SJCRH30 (cell line): Measurements from ENCODE around the gene DOK6. TPM values are rescaled to one million over a fixed set of nuclear protein-coding genes. Genes with fewer than 3 reads are reported as not detected.

ENCODE experiments used
- DNase-seq, 2 experiments: peaks; one replicate each; pipeline ENCODE4 v3.0.0-alpha.2; 2015 to 2020
- H3K27ac ChIP-seq: fragments of 250-450 bp; sonication (Bioruptor Pico); 2 replicates; pipeline ENCODE4 v1.5.1; 2020; ENCODE audit warnings: mild to moderate bottlenecking, moderate library complexity
- H3K27me3 ChIP-seq: fragments of 250-450 bp; sonication (Bioruptor Pico); 2 replicates; pipeline ENCODE4 v1.5.1; 2020; ENCODE audit warnings: mild to moderate bottlenecking, moderate library complexity
- H3K36me3 ChIP-seq: fragments of 250-450 bp; sonication (Bioruptor Pico); 2 replicates; pipeline ENCODE4 v1.5.1; 2020; ENCODE audit warnings: mild to moderate bottlenecking, moderate library complexity
- H3K4me1 ChIP-seq: fragments of 250-450 bp; sonication (Bioruptor Pico); 2 replicates; pipeline ENCODE4 v1.5.1; 2020; ENCODE audit warnings: mild to moderate bottlenecking, moderate library complexity
- H3K4me3 ChIP-seq: fragments of 250-450 bp; sonication (Bioruptor Pico); 2 replicates; pipeline ENCODE4 v1.5.1; 2020; ENCODE audit warnings: mild to moderate bottlenecking, moderate library complexity
- H3K9me3 ChIP-seq: fragments of 250-450 bp; sonication (Bioruptor Pico); replicated peaks from 2 replicates; pipeline ENCODE4 v1.5.1; 2020; ENCODE audit warnings: mild to moderate bottlenecking, moderate library complexity
- total RNA-seq: library from RNA; depleted of rRNA; stranded (reverse); fragments of >200 nt; shearing (Covaris generic); gene quantifications from 2 replicates; pipeline ENCODE4 v1.2.3, GENCODE V29; 2014

DOK6 gene
- total RNA-seq, 1 experiment from 2014 or later: 0.47 TPM

DNA sequence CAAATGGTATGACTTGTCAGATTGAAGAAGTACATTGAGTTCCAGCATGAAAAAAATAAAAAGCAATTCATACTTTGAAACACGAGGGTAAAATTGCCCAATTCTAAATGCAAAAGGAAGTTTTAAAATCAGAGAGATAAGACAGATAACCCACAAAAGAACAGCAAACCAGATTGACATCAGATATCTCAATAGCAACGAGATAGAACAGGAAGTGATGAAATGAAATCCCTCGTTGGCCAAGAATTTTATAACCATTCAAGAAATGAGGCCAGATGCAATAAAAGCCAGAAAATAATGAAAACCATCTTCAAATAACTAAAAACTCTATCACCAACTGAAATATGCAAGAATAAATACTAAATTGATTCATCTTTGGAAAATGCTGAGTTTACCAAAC is 374.1 kb downstream of the DOK6 start:
- H3K4me3 ChIP-seq: no peak overlapping the region
- no peak for DNase-seq
- no peaks in the 10 kb centered on the region for H3K4me1 ChIP-seq
- H3K27me3 ChIP-seq: no peaks in the 10 kb centered on the region
- no peaks in the 10 kb centered on the region for H3K9me3 ChIP-seq
- no peak overlapping the region for H3K27ac ChIP-seq
- no peaks in the 10 kb centered on the region for H3K36me3 ChIP-seq

DNA sequence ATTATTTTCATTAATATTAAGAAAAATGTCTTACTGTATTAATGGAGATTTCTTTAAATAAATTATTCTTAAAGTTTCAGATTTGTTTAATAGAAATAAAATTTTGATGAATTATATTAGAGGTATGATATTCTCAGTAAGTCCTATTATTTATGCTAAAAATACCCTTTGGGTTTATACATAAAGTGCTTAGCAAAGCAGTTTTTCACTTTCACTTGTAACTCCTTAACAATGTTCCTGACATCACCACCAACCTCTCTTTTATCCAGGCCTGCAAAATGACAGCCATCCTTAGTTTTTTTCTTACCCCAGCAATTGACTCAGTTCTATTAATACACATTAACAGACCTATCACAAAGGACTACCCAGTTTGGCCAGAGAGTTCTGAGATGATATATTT is 376.6 kb downstream of the DOK6 start:
- H3K27me3 ChIP-seq: no peaks in the 10 kb centered on the region
- no peaks in the 10 kb centered on the region for H3K9me3 ChIP-seq
- no peak for DNase-seq

GRCh38 chr18:69778680-69779079 is 378.0 kb downstream of the DOK6 start:
- H3K27ac ChIP-seq: no peak overlapping the region
- H3K4me3 ChIP-seq: no peak overlapping the region
- H3K9me3 ChIP-seq: no peaks in the 10 kb centered on the region
- H3K36me3 ChIP-seq: no peaks in the 10 kb centered on the region
- H3K27me3 ChIP-seq: no peaks in the 10 kb centered on the region
- DNase-seq: no peak
- no peaks in the 10 kb centered on the region for H3K4me1 ChIP-seq

More for the DNA sequence above, 376.6 kb downstream of the DOK6 start:
- H3K4me3 ChIP-seq: no peak overlapping the region
- H3K27ac ChIP-seq: no peak overlapping the region
- no peaks in the 10 kb centered on the region for H3K36me3 ChIP-seq
- no peaks in the 10 kb centered on the region for H3K4me1 ChIP-seq

- Histone ChIP-seq H3K27ac (no peak overlapping the region), H3K4me3 (no peak overlapping the region), H3K9me3 (no peaks in the 10 kb centered on the region), H3K36me3 (no peaks in the 10 kb centered on the region), H3K4me1 (no peaks in the 10 kb centered on the region), H3K27me3 (no peaks in the 10 kb centered on the region)
- DNase-seq: no peak
Measured at GRCh38 chr18:69780851-69781250, 380.2 kb downstream of the DOK6 start.

DNA sequence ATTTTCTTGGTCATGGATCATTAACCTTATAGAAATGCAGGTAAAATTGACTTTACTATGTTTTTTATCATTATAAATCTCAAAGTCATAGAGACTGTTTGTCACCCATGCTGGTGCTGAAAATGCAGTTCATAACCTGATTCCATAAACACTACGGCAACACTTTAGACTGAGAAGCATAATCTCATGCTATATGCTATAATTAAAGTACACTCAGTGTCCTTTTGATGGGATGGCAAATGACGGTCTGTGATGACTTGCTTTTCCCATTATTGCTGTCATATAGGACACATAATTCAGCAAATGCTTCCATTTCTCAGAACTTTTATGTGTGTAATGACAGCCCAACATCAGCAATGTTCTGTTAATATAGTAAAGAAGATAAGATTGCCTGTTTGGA is 384.1 kb downstream of the DOK6 start:
- Histone ChIP-seq H3K27ac (no peak overlapping the region), H3K36me3 (no peaks in the 10 kb centered on the region), H3K4me3 (no peak overlapping the region), H3K9me3 (no peaks in the 10 kb centered on the region), H3K4me1 (no peaks in the 10 kb centered on the region), H3K27me3 (no peaks in the 10 kb centered on the region)
- DNase-seq: no peak

DNA sequence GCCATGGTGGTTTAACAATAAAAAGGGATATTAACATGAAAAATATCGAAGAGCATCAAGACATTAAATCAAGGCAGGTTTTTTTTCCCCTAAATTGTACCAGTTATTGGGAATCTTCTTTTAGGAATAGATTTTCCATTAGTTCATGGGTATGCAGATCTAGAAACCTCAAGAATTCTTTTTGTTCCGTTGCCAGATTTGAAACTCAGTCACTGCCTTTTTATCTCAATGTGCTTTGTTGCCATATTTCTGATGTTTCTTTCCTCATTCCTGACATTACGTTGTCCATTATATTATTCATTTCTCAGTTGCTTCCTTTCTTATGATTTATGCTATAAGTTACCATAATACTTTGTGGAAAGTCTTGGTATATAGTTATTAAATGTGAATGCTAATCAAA is 384.8 kb downstream of the DOK6 start:
- H3K4me1 ChIP-seq: no peaks in the 10 kb centered on the region
- H3K9me3 ChIP-seq: no peaks in the 10 kb centered on the region
- no peaks in the 10 kb centered on the region for H3K36me3 ChIP-seq
- DNase-seq: no peak
- H3K27me3 ChIP-seq: no peaks in the 10 kb centered on the region
- H3K4me3 ChIP-seq: no peak overlapping the region
- H3K27ac ChIP-seq: no peak overlapping the region

- no peak for DNase-seq
- Histone ChIP-seq H3K9me3 (no peaks in the 10 kb centered on the region), H3K36me3 (no peaks in the 10 kb centered on the region), H3K27me3 (no peaks in the 10 kb centered on the region), H3K27ac (no peak overlapping the region), H3K4me1 (no peaks in the 10 kb centered on the region), H3K4me3 (no peak overlapping the region)
Measured at GRCh38 chr18:69786427-69786826, 385.7 kb downstream of the DOK6 start.

GRCh38 chr18:69787825-69788547 is 387.3 kb downstream of the DOK6 start:
- DNase-seq: no peak
- Histone ChIP-seq H3K27me3 (no peaks in the 10 kb centered on the region), H3K36me3 (no peaks in the 10 kb centered on the region), H3K4me3 (no peak overlapping the region), H3K27ac (no peak overlapping the region), H3K9me3 (no peaks in the 10 kb centered on the region), H3K4me1 (no peaks in the 10 kb centered on the region)

- Histone ChIP-seq H3K27me3 (no peaks in the 10 kb centered on the region), H3K4me3 (no peak overlapping the region), H3K27ac (no peak overlapping the region), H3K36me3 (no peaks in the 10 kb centered on the region), H3K4me1 (no peaks in the 10 kb centered on the region), H3K9me3 (no peaks in the 10 kb centered on the region)
- no peak for DNase-seq
Measured at GRCh38 chr18:69789794-69790193, 389.1 kb downstream of the DOK6 start.

DNA sequence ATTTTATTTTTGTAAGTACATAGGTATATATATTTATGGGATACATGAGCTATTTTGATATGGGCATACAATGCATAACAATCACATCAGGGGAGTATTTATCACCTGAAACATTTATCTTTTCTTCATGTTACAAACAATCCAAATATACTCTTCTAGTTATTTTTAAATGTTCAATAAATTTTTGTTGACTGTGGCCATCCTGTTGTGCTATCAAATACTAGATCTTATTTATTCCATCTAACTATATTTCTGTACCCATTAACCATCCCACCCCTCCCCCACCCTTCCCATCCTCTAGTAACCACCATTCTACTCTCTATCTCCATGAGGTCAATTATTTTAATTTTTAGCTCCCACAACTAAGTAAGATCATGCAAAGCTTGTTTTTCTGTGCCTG is 390.0 kb downstream of the DOK6 start:
- Histone ChIP-seq H3K27ac (no peak overlapping the region), H3K27me3 (no peaks in the 10 kb centered on the region), H3K9me3 (no peaks in the 10 kb centered on the region), H3K4me3 (no peak overlapping the region), H3K36me3 (no peaks in the 10 kb centered on the region), H3K4me1 (no peaks in the 10 kb centered on the region)
- no peak for DNase-seq

DNA sequence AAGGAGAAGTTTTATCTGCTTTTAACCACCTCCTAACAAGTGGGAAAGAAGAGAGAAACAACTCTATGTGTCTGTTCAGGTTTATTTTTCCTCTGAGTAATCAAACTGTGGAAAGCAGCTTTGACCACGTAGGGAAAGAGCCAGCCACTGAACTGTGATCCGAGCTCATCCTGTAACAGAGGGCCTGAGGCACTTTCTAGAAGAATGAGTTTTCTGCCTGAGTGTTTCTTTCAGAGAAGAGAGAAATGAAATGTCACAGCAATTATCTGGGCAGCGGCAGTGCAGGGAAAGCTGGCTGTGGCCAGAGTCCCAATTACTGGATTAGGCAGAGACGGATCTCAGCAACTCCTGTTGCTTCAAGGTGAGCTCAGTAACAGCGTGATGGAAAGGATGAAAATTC is 395.1 kb downstream of the DOK6 start:
- DNase-seq: no peak
- Histone ChIP-seq H3K36me3 (no peaks in the 10 kb centered on the region), H3K4me3 (no peak overlapping the region), H3K27ac (no peak overlapping the region), H3K4me1 (no peaks in the 10 kb centered on the region), H3K27me3 (no peaks in the 10 kb centered on the region), H3K9me3 (no peaks in the 10 kb centered on the region)

- Histone ChIP-seq H3K4me1 (no peaks in the 10 kb centered on the region), H3K9me3 (no peaks in the 10 kb centered on the region), H3K27ac (no peak overlapping the region), H3K27me3 (no peaks in the 10 kb centered on the region), H3K36me3 (no peaks in the 10 kb centered on the region), H3K4me3 (no peak overlapping the region)
- DNase-seq: no peak
Measured at GRCh38 chr18:69804776-69805501, 404.3 kb downstream of the DOK6 start.

- Histone ChIP-seq H3K4me1 (no peaks in the 10 kb centered on the region), H3K27me3 (no peaks in the 10 kb centered on the region), H3K4me3 (no peak overlapping the region), H3K36me3 (no peaks in the 10 kb centered on the region), H3K9me3 (no peaks in the 10 kb centered on the region), H3K27ac (no peak overlapping the region)
- DNase-seq: no peak
Measured at GRCh38 chr18:69808399-69808798, 407.7 kb downstream of the DOK6 start.

GRCh38 chr18:69813559-69813958 is 412.9 kb downstream of the DOK6 start:
- no peak for DNase-seq
- no peaks in the 10 kb centered on the region for H3K36me3 ChIP-seq
- H3K27me3 ChIP-seq: no peaks in the 10 kb centered on the region
- H3K4me1 ChIP-seq: no peaks in the 10 kb centered on the region
- H3K4me3 ChIP-seq: no peak overlapping the region
- H3K27ac ChIP-seq: no peak overlapping the region
- no peaks in the 10 kb centered on the region for H3K9me3 ChIP-seq

GRCh38 chr18:69814861-69815385 is 414.2 kb downstream of the DOK6 start:
- Histone ChIP-seq H3K4me3 (no peak overlapping the region), H3K9me3 (no peaks in the 10 kb centered on the region), H3K27ac (no peak overlapping the region), H3K36me3 (no peaks in the 10 kb centered on the region), H3K4me1 (no peaks in the 10 kb centered on the region), H3K27me3 (no peaks in the 10 kb centered on the region)
- DNase-seq: no peak
